ENCODE measurements around the gene LRRC25.

GRCh38 chr19:18443831-18444230 lies 46.4 kb upstream of the LRRC25 start:
- no peak for TF ChIP-seq POLR2A (IDR thresholded peaks at IDR 0.05)
- TF ChIP-seq CTCF (IDR thresholded peaks at IDR 0.05), result no peak
